ENCODE data around the gene PHAX.
"Not testable (repeated sequence)": the region's sequence is repeated elsewhere in the genome, so short reads cannot be mapped to it uniquely, and the experiment has no call there.

The PHAX gene

GRCh38 chr5:126605525-126605924 lies 4.8 kb downstream of the PHAX start:
- FAIRE-seq = no peak

GRCh38 chr5:126610160-126610559 lies 9.4 kb downstream of the PHAX start:
- no peak for FAIRE-seq

- FAIRE-seq = no peak
Observed at GRCh38 chr5:126610616-126611015, 9.9 kb downstream of the PHAX start.

- FAIRE-seq = no peak
Observed at GRCh38 chr5:126613941-126614592, 13.3 kb downstream of the PHAX start.

GRCh38 chr5:126615286-126615685 lies 14.5 kb downstream of the PHAX start:
- no peak for FAIRE-seq

- FAIRE-seq = not testable (repeated sequence)
Observed at GRCh38 chr5:126617603-126618002, 16.9 kb downstream of the PHAX start.

GRCh38 chr5:126619781-126620180 lies 19.0 kb downstream of the PHAX start:
- FAIRE-seq = no peak

GRCh38 chr5:126624534-126624933 lies 23.8 kb downstream of the PHAX start:
- FAIRE-seq = no peak

- no peak for FAIRE-seq
Observed at GRCh38 chr5:126628102-126628501, 27.4 kb downstream of the PHAX start.

GRCh38 chr5:126631920-126632319 lies 31.2 kb downstream of the PHAX start:
- FAIRE-seq = no peak

- no peak for FAIRE-seq
Observed at GRCh38 chr5:126633552-126633951, 32.8 kb downstream of the PHAX start.

GRCh38 chr5:126635585-126635984 lies 34.8 kb downstream of the PHAX start:
- FAIRE-seq = no peak

- no peak for FAIRE-seq
Observed at GRCh38 chr5:126636956-126637355, 36.2 kb downstream of the PHAX start.

GRCh38 chr5:126640866-126641265 lies 40.1 kb downstream of the PHAX start:
- FAIRE-seq = no peak

GRCh38 chr5:126641387-126641786 lies 40.6 kb downstream of the PHAX start:
- no peak for FAIRE-seq

GRCh38 chr5:126645132-126645531 lies 44.4 kb downstream of the PHAX start:
- no peak for FAIRE-seq

- FAIRE-seq = no peak
Observed at GRCh38 chr5:126647071-126647470, 46.3 kb downstream of the PHAX start.

- FAIRE-seq = no peak
Observed at GRCh38 chr5:126648471-126648870, 47.7 kb downstream of the PHAX start.

GRCh38 chr5:126649057-126649456 lies 48.3 kb downstream of the PHAX start:
- FAIRE-seq = peak; percentile 14

GRCh38 chr5:126649709-126650108 lies 49.0 kb downstream of the PHAX start:
- not testable (repeated sequence) for FAIRE-seq

- FAIRE-seq = no peak
Observed at GRCh38 chr5:126650463-126650862, 49.7 kb downstream of the PHAX start.

GRCh38 chr5:126651013-126651577 lies 50.3 kb downstream of the PHAX start:
- FAIRE-seq = no peak

- FAIRE-seq = peak; percentile 86
Observed at GRCh38 chr5:126656401-126657007, 55.8 kb downstream of the PHAX start.

GRCh38 chr5:126658561-126658960 lies 57.8 kb downstream of the PHAX start:
- no peak for FAIRE-seq

All from colon (tissue), 2 donors.